ENCODE data around the gene S100PBP. TPM values are rescaled to one million over a fixed set of nuclear protein-coding genes. Genes with fewer than 3 reads are reported as not detected.

The S100PBP gene
- total and polyA plus RNA-seq, 9 of the 15 experiments (the other 6 are each of a cell fraction or from before 2014, with no cell fraction given), result 22.9 to 60.2 (median 32.9) TPM

DNA sequence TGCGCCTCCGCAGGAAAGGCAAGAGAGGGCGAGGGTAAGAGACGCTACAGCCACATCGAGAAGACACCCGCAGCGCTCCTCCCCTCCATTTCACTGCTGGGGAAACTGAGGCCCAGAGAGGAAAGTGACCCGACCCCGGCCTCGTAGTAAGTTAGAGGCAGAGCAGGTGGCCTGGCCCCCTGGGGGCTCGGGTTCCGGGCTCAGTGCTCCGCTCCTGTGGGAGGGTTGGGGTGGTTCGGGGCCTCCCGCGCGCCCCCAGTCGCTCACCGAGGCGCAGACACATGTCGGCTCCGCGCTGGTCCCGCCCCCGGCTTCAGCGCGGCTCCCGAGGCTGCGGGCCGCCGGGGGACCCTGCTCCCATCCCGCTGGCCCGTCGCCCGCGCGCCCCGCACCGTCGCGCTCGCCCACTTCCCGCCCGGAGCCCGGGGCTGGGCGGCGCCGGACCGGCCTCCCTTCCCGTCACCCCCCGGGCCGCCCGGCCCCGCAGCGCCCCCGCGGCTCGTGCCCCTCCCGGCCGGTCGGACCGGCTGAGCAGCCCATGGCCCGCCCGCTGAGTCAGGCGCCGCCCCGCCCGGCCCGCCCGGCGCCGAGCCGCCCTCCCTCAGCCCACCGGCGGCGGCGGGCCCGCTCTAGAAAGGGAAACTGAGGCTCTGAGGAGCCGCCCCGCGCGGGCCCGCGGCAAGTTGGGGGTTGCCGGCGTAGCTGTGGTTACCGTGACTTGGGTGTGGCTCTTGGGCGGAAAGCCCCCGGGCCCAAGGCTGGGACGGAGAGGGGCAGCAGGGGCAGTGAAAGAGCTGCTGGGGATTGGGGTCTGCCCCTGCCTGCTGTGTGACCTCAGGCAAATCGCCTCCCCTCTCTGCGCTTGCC is 83.7 kb downstream of the S100PBP start, which contains the start of gene TMEM54 (continued):
- TF ChIP-seq, protein P1, sequence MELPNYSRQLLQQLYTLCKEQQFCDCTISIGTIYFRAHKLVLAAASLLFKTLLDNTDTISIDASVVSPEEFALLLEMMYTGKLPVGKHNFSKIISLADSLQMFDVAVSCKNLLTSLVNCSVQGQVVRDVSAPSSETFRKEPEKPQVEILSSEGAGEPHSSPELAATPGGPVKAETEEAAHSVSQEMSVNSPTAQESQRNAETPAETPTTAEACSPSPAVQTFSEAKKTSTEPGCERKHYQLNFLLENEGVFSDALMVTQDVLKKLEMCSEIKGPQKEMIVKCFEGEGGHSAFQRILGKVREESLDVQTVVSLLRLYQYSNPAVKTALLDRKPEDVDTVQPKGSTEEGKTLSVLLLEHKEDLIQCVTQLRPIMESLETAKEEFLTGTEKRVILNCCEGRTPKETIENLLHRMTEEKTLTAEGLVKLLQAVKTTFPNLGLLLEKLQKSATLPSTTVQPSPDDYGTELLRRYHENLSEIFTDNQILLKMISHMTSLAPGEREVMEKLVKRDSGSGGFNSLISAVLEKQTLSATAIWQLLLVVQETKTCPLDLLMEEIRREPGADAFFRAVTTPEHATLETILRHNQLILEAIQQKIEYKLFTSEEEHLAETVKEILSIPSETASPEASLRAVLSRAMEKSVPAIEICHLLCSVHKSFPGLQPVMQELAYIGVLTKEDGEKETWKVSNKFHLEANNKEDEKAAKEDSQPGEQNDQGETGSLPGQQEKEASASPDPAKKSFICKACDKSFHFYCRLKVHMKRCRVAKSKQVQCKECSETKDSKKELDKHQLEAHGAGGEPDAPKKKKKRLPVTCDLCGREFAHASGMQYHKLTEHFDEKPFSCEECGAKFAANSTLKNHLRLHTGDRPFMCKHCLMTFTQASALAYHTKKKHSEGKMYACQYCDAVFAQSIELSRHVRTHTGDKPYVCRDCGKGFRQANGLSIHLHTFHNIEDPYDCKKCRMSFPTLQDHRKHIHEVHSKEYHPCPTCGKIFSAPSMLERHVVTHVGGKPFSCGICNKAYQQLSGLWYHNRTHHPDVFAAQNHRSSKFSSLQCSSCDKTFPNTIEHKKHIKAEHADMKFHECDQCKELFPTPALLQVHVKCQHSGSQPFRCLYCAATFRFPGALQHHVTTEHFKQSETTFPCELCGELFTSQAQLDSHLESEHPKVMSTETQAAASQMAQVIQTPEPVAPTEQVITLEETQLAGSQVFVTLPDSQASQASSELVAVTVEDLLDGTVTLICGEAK (IDR thresholded peaks at IDR 0.05), result peak; percentile 53
- TF ChIP-seq, protein P1 (CRISPR knock-in tag; IDR thresholded peaks at IDR 0.05), result 0 out of 2 replicates have a peak, but pooled peaks have one; percentile 22
- TF ChIP-seq ELF1 (tag; IDR thresholded peaks at IDR 0.05) (no peak), ZNF589 (CRISPR knock-in tag; IDR thresholded peaks at IDR 0.05; ENCODE audit: low read depth) (0 out of 2 replicates have a peak, but pooled peaks have one; percentile 38), JUN (IDR thresholded peaks at IDR 0.05; ENCODE audit: borderline replicate concordance, low read depth, low read length) (no peak), JUN (CRISPR knock-in tag; IDR thresholded peaks at IDR 0.05; ENCODE audit: borderline replicate concordance) (no peak), KLF10 (CRISPR knock-in tag; IDR thresholded peaks at IDR 0.05) (no peak), SRSF9 (IDR thresholded peaks at IDR 0.05; ENCODE audit: borderline replicate concordance, low read depth, low read length) (no peak), SIN3A (IDR thresholded peaks at IDR 0.05; ENCODE audit: borderline replicate concordance in 2 of 2, control insufficient read depth in 1 of 2, low read depth in 2 of 2, low read length in 2 of 2) (no peak), NFIC (IDR thresholded peaks at IDR 0.05) (no peak), STAG1 (CRISPR knock-in tag; IDR thresholded peaks at IDR 0.05; ENCODE audit: borderline replicate concordance) (no peak), CCNT2 (IDR thresholded peaks at IDR 0.05; ENCODE audit: borderline replicate concordance, extremely low read depth, insufficient read length, low read depth, low read length) (peak; percentile 65)

Data from K562 (cell line).